22Rv1 (cell line): ENCODE measurements around the gene DNAH1.

Source experiments
- ZFX ChIP-seq: fragments of 450-650 bp; IDR thresholded peaks from 2 replicates; pipeline ENCODE4 v1.6.1; 2017; ENCODE audit warnings: antibody characterized with exemption, borderline replicate concordance
- TF ChIP-seq, protein P1 (sequence below): fragments of 450-650 bp; IDR thresholded peaks from 2 replicates; pipeline ENCODE4 v1.5.1; 2017; ENCODE audit warnings: mild to moderate bottlenecking

DNA sequence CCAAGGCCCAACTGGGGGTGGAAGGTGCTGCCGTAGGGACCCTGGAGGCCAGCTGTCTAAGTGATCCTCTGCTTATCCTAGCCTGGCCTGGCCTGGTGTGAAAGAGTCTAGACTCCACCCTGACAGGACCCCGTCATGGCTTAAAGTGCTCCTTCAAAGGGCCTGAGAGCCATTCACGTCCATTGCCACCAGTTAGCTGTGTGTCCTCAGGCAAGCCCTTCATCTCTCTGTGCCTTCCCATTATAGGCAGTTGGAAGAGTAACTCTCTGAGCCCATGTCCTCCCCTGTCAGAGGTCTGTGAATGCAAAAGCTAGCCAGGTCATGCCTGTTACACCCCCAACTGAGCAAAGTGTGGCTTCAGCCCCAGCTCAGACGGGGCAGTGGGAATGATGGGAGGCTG, 9.1 kb upstream of the DNAH1 start:
- TF ChIP-seq, protein P1, sequence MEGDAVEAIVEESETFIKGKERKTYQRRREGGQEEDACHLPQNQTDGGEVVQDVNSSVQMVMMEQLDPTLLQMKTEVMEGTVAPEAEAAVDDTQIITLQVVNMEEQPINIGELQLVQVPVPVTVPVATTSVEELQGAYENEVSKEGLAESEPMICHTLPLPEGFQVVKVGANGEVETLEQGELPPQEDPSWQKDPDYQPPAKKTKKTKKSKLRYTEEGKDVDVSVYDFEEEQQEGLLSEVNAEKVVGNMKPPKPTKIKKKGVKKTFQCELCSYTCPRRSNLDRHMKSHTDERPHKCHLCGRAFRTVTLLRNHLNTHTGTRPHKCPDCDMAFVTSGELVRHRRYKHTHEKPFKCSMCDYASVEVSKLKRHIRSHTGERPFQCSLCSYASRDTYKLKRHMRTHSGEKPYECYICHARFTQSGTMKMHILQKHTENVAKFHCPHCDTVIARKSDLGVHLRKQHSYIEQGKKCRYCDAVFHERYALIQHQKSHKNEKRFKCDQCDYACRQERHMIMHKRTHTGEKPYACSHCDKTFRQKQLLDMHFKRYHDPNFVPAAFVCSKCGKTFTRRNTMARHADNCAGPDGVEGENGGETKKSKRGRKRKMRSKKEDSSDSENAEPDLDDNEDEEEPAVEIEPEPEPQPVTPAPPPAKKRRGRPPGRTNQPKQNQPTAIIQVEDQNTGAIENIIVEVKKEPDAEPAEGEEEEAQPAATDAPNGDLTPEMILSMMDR: no peak
- no peak for TF ChIP-seq ZFX
